ENCODE results near the gene CFAP157.

GRCh38 chr9:127751269-127752054 lies 44.7 kb downstream of the CFAP157 start:
- TF ChIP-seq POLR2A (IDR thresholded peaks at IDR 0.05) = no peak
- TF ChIP-seq, protein P1, sequence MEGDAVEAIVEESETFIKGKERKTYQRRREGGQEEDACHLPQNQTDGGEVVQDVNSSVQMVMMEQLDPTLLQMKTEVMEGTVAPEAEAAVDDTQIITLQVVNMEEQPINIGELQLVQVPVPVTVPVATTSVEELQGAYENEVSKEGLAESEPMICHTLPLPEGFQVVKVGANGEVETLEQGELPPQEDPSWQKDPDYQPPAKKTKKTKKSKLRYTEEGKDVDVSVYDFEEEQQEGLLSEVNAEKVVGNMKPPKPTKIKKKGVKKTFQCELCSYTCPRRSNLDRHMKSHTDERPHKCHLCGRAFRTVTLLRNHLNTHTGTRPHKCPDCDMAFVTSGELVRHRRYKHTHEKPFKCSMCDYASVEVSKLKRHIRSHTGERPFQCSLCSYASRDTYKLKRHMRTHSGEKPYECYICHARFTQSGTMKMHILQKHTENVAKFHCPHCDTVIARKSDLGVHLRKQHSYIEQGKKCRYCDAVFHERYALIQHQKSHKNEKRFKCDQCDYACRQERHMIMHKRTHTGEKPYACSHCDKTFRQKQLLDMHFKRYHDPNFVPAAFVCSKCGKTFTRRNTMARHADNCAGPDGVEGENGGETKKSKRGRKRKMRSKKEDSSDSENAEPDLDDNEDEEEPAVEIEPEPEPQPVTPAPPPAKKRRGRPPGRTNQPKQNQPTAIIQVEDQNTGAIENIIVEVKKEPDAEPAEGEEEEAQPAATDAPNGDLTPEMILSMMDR (IDR thresholded peaks at IDR 0.05) = no peak

All from suprapubic skin (tissue), 3 donors.